Fibroblast of the conjunctiva (primary cell): ENCODE data around the gene DPT.

ENCODE experiments used
- DNase-seq: peaks from one replicate; pipeline ENCODE4 v3.0.0-alpha.2; 2010; ENCODE audit warnings: low read depth

The DPT gene

GRCh38 chr1:168656485-168656884 lies 72.5 kb downstream of the DPT start:
- DNase-seq = no peak

DNA sequence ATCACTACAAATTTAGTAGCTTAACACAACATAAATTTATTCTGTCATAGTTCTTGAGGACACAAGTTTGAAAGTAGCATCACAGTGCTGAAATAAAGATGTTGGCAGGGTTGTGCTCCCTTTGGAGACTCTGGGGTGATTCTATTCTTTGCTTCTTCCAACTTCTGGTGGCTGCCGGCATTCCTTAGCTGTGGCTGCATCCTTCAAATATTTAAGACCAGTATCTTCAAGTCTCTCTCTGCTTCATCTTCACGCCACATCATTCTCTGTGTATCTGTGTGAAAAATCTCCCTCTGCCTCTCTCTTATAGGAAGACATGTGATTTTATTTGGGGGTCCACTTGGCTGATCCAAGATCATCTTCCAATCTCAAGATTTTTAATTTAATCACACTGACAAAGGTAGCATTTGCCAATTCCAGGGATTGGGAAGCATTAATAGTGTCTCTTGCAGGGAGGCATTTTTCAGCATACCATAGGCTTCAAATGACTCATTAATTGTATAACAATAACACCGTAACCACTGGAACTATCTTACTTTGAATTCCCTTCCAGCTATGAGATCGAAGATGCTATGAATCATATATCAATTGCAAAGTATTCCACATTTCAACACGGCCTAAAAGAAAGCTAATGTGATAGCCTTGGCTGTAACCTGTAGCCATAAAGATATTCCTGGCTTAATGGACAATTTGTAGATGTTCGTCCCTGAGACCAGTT lies 74.6 kb downstream of the DPT start:
- DNase-seq = no peak

DNA sequence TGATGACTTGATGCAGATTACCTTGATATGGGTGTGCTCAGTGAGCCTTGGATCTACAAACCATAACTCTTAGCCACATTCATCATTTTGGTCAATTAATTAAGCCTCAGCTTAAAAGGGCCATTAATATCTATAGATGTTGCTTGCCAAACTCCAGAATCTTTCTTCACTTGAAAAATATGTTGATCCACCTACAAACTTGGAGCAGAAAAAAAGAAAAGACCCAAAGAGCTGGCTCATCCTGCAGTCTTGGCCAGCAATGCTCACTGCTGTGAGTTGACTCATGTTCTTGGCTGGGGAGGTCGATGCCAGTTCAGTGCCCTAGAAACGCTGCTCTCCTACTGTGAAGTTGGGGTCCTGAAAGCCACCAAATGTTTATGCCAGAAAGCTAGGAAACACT lies 75.4 kb downstream of the DPT start:
- no peak for DNase-seq

- no peak for DNase-seq
These were observed 83.3 kb downstream of the DPT start for GRCh38 chr1:168645721-168646120.
